Measurements from ENCODE around the gene FTSJ3. TPM values are rescaled to one million over a fixed set of nuclear protein-coding genes. Genes with fewer than 3 reads are reported as not detected.
"Not testable (repeated sequence)": the region's sequence is repeated elsewhere in the genome, so short reads cannot be mapped to it uniquely, and the experiment has no call there.

Gene FTSJ3
- total and polyA plus RNA-seq, 10 of the 15 experiments (the other 5 are each of a cell fraction or from before 2014, with no cell fraction given) = 17.2 to 79.2 (median 50.4) TPM

DNA sequence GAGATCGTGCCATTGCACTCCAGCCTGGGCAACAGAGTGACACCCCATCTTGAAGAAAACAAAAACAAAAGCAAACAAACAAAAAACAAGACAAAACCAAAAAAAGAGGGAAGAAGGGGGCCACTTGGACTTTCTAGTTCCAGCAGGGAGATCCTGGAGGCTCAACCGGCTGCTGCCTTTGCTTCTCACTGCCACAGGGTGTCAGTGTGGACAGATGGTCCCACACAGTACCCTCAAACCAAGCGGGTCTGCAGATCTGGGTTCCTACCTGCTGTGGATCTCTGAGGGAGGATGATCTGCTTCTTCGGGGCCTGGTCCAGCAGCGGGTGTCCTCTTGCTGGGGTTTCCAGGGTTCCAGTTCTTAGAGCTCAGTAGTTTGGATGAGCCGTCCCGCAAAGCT, 39.2 kb upstream of the FTSJ3 start:
- H3K36me3 ChIP-seq (ENCODE audit: control insufficient read depth in 2 of 2, insufficient read depth in 2 of 2, low read length in 1 of 2); H3K27ac ChIP-seq (ENCODE audit: control insufficient read depth, insufficient read depth); in situ Hi-C loops (cut with MboI); H4K20me1 ChIP-seq (ENCODE audit: control insufficient read depth, insufficient read depth); H3K9me3 ChIP-seq (replicated peaks; ENCODE audit: control insufficient read depth, insufficient read depth, low read length); BruUV-seq (replicated peaks); intact Hi-C loops (cut with micrococcal nuclease; ENCODE audit: unreplicated experiment); SMC1A ChIA-PET (ENCODE audit: uncharacterized antibody, unreplicated experiment); H3K4me2 ChIP-seq (ENCODE audit: control insufficient read depth, insufficient read depth); H3K4me1 ChIP-seq (ENCODE audit: control insufficient read depth, insufficient read depth, low read length); DNase-seq (ENCODE audit: low read depth, low spot score); H2AFZ ChIP-seq (ENCODE audit: control insufficient read depth, low read depth, low read length); FAIRE-seq; H3K9ac ChIP-seq (ENCODE audit: control insufficient read depth, insufficient read depth, low read length); H3K27me3 ChIP-seq (replicated peaks in 1 of 2; ENCODE audit: control insufficient read depth in 2 of 2, insufficient read depth in 2 of 2, low read length in 1 of 2); H3K4me3 ChIP-seq; POLR2A ChIA-PET; RAD21 ChIA-PET (ENCODE audit: unreplicated experiment); H3K79me2 ChIP-seq (ENCODE audit: control insufficient read depth, insufficient read depth, low read length): not testable (repeated sequence)
- WGBS (ENCODE audit: insufficient coverage, insufficient replicate concordance, low lambda C conversion rate, missing lambda C conversion rate) = 34% methylated on average over 7 of the region's 7 CpGs
- ATAC-seq = peak; percentile 70
- CTCF ChIA-PET = interaction anchor here (0.7 to 4.8 kb wide), 22 partner anchors 8 to 460 kb away, joined by 3 to 51 read pairs (median 4); partner anchors contain the start of genes GH1, ICAM2 and SMARCD2
- 0 out of 6 replicates have a peak, but pooled peaks of 1 of the 3 experiments have one; percentile 17 for TF ChIP-seq CTCF (IDR thresholded peaks at IDR 0.05 in 2 of 3, conservative IDR thresholded peaks at IDR 0.05 in 1 of 3; ENCODE audit: control insufficient read depth in 2 of 3, extremely low read depth in 1 of 3, insufficient read depth in 1 of 3, low read depth in 3 of 3, low read length in 3 of 3)

DNA sequence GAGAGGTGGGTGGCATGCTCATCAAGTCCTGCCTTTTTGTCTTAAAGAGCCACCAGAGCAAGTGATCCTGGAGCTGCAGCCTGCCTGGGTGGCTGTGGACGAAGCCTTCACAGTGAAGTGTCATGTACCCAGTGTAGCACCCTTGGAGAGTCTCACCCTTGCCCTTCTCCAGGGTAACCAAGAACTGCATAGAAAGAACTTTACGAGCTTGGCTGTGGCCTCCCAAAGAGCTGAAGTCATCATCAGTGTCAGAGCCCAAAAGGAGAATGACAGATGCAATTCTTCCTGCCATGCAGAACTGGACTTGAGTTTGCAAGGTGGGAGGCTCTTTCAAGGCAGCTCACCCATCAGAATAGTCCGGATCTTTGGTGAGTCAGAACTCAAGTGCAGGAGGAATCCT, 31.8 kb upstream of the FTSJ3 start:
- RAD21 ChIA-PET (ENCODE audit: unreplicated experiment) = no interaction called here
- SMC1A ChIA-PET (ENCODE audit: uncharacterized antibody, unreplicated experiment) = interaction anchor here (0.7 to 1.8 kb wide), 5 partner anchors 10 to 370 kb away, joined by 3 to 4 read pairs (median 3); no protein-coding TSS in a partner anchor
- Histone ChIP-seq H3K27me3 (replicated peaks in 1 of 2; ENCODE audit: control insufficient read depth in 2 of 2, insufficient read depth in 2 of 2, low read length in 1 of 2) (peaks cover 1 to 4% of the 10 kb centered on the region in 2 experiments; a peak in 2 of 4 replicates), H3K27ac (ENCODE audit: control insufficient read depth, insufficient read depth) (no peak overlapping the region), H3K79me2 (ENCODE audit: control insufficient read depth, insufficient read depth, low read length) (no peaks in the 10 kb centered on the region), H2AFZ (ENCODE audit: control insufficient read depth, low read depth, low read length) (no peak overlapping the region), H3K36me3 (ENCODE audit: control insufficient read depth in 2 of 2, insufficient read depth in 2 of 2, low read length in 1 of 2) (no peaks in the 10 kb centered on the region), H3K9me3 (replicated peaks; ENCODE audit: control insufficient read depth, insufficient read depth, low read length) (no peaks in the 10 kb centered on the region), H3K4me1 (ENCODE audit: control insufficient read depth, insufficient read depth, low read length) (no peaks in the 10 kb centered on the region), H3K4me2 (ENCODE audit: control insufficient read depth, insufficient read depth) (no peak overlapping the region), H3K4me3 (no peak overlapping the region), H3K9ac (ENCODE audit: control insufficient read depth, insufficient read depth, low read length) (no peak overlapping the region), H4K20me1 (ENCODE audit: control insufficient read depth, insufficient read depth) (no peaks in the 10 kb centered on the region)
- CTCF ChIA-PET = interaction anchor here (1.4 to 3.4 kb wide), 7 partner anchors 8 to 31 kb away, joined by 4 to 14 read pairs (median 6); no protein-coding TSS in a partner anchor
- in situ Hi-C loops (cut with MboI) (no loop called here), intact Hi-C loops (cut with micrococcal nuclease; ENCODE audit: unreplicated experiment) (no loop called here)
- no peak for TF ChIP-seq RUNX3 (IDR thresholded peaks at IDR 0.05; ENCODE audit: low read length)
- TF ChIP-seq ZNF274 (IDR thresholded peaks at IDR 0.05; ENCODE audit: insufficient read depth, insufficient read length) = no peak
- TF ChIP-seq MYB (IDR thresholded peaks at IDR 0.05; ENCODE audit: borderline replicate concordance, low read depth, low read length) = no peak
- no peak for TF ChIP-seq ASH2L (IDR thresholded peaks at IDR 0.05; ENCODE audit: borderline replicate concordance, low read depth)
- no peak for TF ChIP-seq ZBED1 (IDR thresholded peaks at IDR 0.05; ENCODE audit: borderline replicate concordance)
- TF ChIP-seq ZSCAN29 (IDR thresholded peaks at IDR 0.05) = no peak
- no peak for TF ChIP-seq LARP7 (IDR thresholded peaks at IDR 0.05)
- TF ChIP-seq HDAC6 (IDR thresholded peaks at IDR 0.05; ENCODE audit: unreplicated experiment) = no peak
- no peak for TF ChIP-seq HCFC1 (IDR thresholded peaks at IDR 0.05; ENCODE audit: low read length)
- POLR2A ChIA-PET = interaction anchor here (0.5 to 1.9 kb wide), 2 partner anchors 11 to 108 kb away, joined by 3 to 6 read pairs; no protein-coding TSS in a partner anchor
- 0% methylated on average over 3 of the region's 3 CpGs for WGBS (ENCODE audit: insufficient coverage, insufficient replicate concordance, low lambda C conversion rate, missing lambda C conversion rate)
- ATAC-seq = no peak
- no peak for DNase-seq (ENCODE audit: low read depth, low spot score)
- no peak for FAIRE-seq
- BruUV-seq (replicated peaks) = no TSS peak

DNA sequence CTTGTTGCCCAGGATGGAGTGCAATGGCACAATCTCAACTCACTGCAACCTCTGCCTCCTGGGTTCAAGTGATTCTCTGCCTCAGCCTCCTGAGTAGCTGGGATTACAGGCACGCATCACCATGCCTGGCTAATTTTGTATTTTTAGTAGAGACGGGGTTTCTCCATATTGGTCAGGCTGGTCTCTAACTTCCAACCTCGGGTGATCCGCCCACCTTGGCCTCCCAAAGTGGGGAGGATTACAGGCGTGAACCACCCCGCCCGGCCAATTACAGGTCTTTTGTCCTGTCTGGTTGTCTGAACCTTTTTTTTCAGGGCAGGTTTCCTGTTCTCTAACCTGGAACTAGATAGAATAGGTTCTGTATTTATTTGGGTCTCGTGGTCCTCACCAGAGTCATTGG, 29.0 kb upstream of the FTSJ3 start:
- 52% methylated on average over 8 of the region's 8 CpGs for WGBS (ENCODE audit: insufficient coverage, insufficient replicate concordance, low lambda C conversion rate, missing lambda C conversion rate)
- CTCF ChIA-PET = interaction anchor here (0.7 to 3.0 kb wide), 4 partner anchors 9 to 54 kb away, joined by 3 to 16 read pairs (median 4); no protein-coding TSS in a partner anchor
- intact Hi-C loops (cut with micrococcal nuclease; ENCODE audit: unreplicated experiment) = not testable (repeated sequence)

More for the DNA sequence above, 29.0 kb upstream of the FTSJ3 start:
- in situ Hi-C loops (cut with MboI); H3K4me3 ChIP-seq; H3K27ac ChIP-seq (ENCODE audit: control insufficient read depth, insufficient read depth); H3K9me3 ChIP-seq (replicated peaks; ENCODE audit: control insufficient read depth, insufficient read depth, low read length); H3K79me2 ChIP-seq (ENCODE audit: control insufficient read depth, insufficient read depth, low read length); BruUV-seq (replicated peaks); H3K36me3 ChIP-seq (ENCODE audit: control insufficient read depth in 2 of 2, insufficient read depth in 2 of 2, low read length in 1 of 2); H3K9ac ChIP-seq (ENCODE audit: control insufficient read depth, insufficient read depth, low read length); H3K4me1 ChIP-seq (ENCODE audit: control insufficient read depth, insufficient read depth, low read length); DNase-seq (ENCODE audit: low read depth, low spot score); FAIRE-seq; H4K20me1 ChIP-seq (ENCODE audit: control insufficient read depth, insufficient read depth); H3K27me3 ChIP-seq (replicated peaks in 1 of 2; ENCODE audit: control insufficient read depth in 2 of 2, insufficient read depth in 2 of 2, low read length in 1 of 2); ATAC-seq; H3K4me2 ChIP-seq (ENCODE audit: control insufficient read depth, insufficient read depth); POLR2A ChIA-PET; H2AFZ ChIP-seq (ENCODE audit: control insufficient read depth, low read depth, low read length); RAD21 ChIA-PET (ENCODE audit: unreplicated experiment): not testable (repeated sequence)
- SMC1A ChIA-PET (ENCODE audit: uncharacterized antibody, unreplicated experiment) = interaction anchor here (0.5 kb wide), 1 partner anchor 658 kb away, joined by 3 read pairs; no protein-coding TSS in a partner anchor
